Hematopoietic multipotent progenitor cell treated with erythropoietin and hydrocortisone succinate and interleukin-3 and kit ligand, for 8 days (in vitro differentiated cells): ENCODE results near the gene CCNY.

Experiments
- DNase-seq: peaks from one replicate; pipeline ENCODE4 v3.0.0-alpha.2; 2015

The CCNY gene

GRCh38 chr10:35606430-35606829 is 270.1 kb downstream of the CCNY start:
- DNase-seq: no peak

- DNase-seq: no peak
These were observed 271.4 kb downstream of the CCNY start for GRCh38 chr10:35607475-35608327.

- DNase-seq: no peak
These were observed 272.0 kb downstream of the CCNY start for GRCh38 chr10:35608328-35608672.

- no peak for DNase-seq
These were observed 275.4 kb downstream of the CCNY start for GRCh38 chr10:35611750-35612149.

- no peak for DNase-seq
These were observed 276.2 kb downstream of the CCNY start for GRCh38 chr10:35612385-35613106.

- no peak for DNase-seq
These were observed 276.8 kb downstream of the CCNY start for GRCh38 chr10:35613107-35613440.

GRCh38 chr10:35613597-35614226 is 277.4 kb downstream of the CCNY start:
- no peak for DNase-seq

- no peak for DNase-seq
These were observed 278.0 kb downstream of the CCNY start for GRCh38 chr10:35614312-35614711.
